ACC112 (cell line): ENCODE measurements around the gene BNIPL.

Experiments
- H2AFZ ChIP-seq: fragments of 200-600 bp; sonication (generic); one replicate; pipeline ENCODE4 v1.6.0; 2017; ENCODE audit warnings: antibody characterized with exemption, low read length; ENCODE audit not compliant: unreplicated experiment
- H3K27ac ChIP-seq: fragments of 200-600 bp; sonication (generic); 2 replicates; pipeline ENCODE4 v1.5.1; 2014; ENCODE audit warnings: low read depth, mild to moderate bottlenecking, antibody characterized with exemption, low read length, moderate library complexity
- H3K27me3 ChIP-seq: fragments of 200-600 bp; sonication (generic); 2 replicates; pipeline ENCODE4 v1.6.1; 2014; ENCODE audit warnings: mild to moderate bottlenecking, antibody characterized with exemption, low read length, moderate library complexity, mixed read lengths; ENCODE audit not compliant: insufficient read depth
- H3K36me3 ChIP-seq: fragments of 200-600 bp; sonication (generic); 2 replicates; pipeline ENCODE4 v1.6.1; 2016; ENCODE audit warnings: mild to moderate bottlenecking, antibody characterized with exemption, low read length, moderate library complexity, mixed read lengths; ENCODE audit not compliant: insufficient read depth
- H3K4me1 ChIP-seq: fragments of 200-600 bp; sonication (generic); one replicate; pipeline ENCODE4 v1.6.1; 2016; ENCODE audit warnings: low read length, mixed read lengths; ENCODE audit not compliant: insufficient read depth, unreplicated experiment, control insufficient read depth
- H3K4me3 ChIP-seq: fragments of 200-600 bp; sonication (generic); 2 replicates; pipeline ENCODE4 v1.5.1; 2014; ENCODE audit warnings: mild to moderate bottlenecking, low read depth, low read length
- H3K79me2 ChIP-seq: fragments of 200-600 bp; sonication (generic); one replicate; pipeline ENCODE4 v1.6.0; 2016; ENCODE audit warnings: low read length; ENCODE audit not compliant: control insufficient read depth, unreplicated experiment, insufficient read depth

Gene BNIPL

DNA sequence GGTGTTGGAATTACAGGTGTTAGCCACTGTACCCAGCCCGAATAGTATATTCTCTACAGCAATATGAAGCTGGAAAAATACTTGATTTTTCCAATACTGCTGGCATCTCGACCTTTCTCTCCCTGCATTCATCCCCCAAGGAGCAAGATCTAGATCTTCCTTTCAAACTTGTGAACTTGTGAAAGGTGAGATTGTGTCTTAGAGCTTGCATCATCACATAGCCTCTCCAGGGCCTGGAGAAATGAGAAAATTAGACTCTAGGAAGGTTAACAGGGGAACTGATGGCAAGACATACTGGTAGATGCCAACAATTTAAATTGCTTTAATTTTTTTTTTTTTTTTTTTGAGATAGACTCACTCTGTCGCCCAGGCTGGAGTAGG is 26.1 kb upstream of the BNIPL start:
- peaks cover 12% of the 10 kb centered on the region for H3K79me2 ChIP-seq
- H3K27ac ChIP-seq, result no peak overlapping the region
- no peaks in the 10 kb centered on the region for H3K36me3 ChIP-seq
- H3K27me3 ChIP-seq, result no peaks in the 10 kb centered on the region
- no peak overlapping the region for H3K4me3 ChIP-seq
- H3K4me1 ChIP-seq, result peaks cover 24% of the 10 kb centered on the region
- no peak overlapping the region for H2AFZ ChIP-seq

DNA sequence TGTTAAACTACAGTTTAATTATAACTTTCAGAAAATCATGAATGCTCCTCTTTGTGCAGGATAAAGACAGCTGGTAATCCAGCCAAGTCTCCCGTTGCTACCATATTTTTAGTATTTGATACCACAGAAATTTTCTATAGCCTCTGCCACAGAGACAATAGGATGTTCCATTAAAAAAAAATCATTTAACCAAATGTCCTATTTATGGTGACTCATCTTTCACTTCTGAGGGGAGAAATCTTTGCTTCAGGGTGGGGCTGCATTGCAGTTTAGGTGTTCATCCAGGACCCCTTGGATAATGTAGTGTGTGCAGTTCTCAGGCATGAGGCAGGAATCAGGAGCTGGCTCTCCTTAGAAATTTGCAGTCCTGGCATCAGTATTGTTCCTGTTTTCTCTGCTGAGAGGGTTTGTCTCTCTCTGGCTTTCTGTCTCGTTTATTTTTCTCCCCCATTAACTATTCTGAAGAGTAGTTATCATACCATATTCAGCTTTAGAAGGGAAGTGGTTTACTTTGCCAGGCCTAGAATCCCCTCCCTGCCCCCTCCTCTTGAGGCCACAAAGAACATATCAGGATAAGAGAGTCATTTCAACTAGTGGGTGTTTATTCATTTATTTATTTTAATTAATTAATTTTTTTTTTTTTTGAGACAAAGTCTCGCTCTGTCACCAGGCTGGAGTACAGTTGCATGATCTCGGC is 25.1 kb upstream of the BNIPL start:
- Histone ChIP-seq H3K27ac (no peak overlapping the region), H3K4me3 (no peak overlapping the region), H2AFZ (peak overlapping the region; percentile 21), H3K27me3 (no peaks in the 10 kb centered on the region), H3K79me2 (peaks cover 12% of the 10 kb centered on the region), H3K4me1 (peaks cover 24% of the 10 kb centered on the region), H3K36me3 (no peaks in the 10 kb centered on the region)

DNA sequence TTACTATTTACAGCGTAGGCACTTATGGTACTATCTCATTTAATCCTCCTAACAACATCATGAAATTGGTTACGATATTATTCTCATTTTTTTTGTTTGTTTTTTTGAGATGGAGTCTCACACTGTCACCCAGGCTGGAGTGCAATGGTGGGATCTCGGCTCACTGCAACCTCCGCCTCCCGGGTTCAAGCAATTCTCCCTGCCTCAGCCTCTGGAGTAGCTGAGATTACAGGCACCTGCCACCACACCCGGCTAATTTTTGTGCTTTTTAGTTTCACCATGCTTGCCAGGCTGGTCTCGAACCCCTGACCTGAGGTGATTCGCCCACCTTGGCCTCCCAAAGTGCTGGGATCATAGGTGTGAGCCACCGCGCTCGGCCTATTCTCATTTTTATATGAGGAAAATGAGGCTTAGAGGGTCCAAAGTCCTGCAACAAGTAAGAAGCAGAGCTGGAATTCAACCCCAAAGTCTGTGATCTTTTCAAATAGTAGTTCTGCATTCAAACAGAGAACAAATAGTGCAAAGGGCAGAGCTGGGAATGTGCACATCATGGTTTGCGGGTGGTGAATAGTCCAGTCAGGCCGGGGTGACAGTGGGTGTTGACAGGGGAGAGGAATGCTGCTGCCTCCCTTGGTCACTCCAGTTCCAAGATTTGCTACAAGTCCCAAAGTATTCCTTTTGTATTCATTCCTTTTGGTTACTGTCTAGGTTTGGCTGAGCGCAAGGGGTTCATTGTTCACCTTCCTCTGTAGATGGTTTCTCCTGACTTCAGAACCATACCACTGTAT is 23.5 kb upstream of the BNIPL start:
- Histone ChIP-seq H3K79me2 (peaks cover 12% of the 10 kb centered on the region), H3K27ac (no peak overlapping the region), H3K27me3 (no peaks in the 10 kb centered on the region), H3K36me3 (no peaks in the 10 kb centered on the region), H2AFZ (no peak overlapping the region), H3K4me1 (peaks cover 14% of the 10 kb centered on the region), H3K4me3 (no peak overlapping the region)

DNA sequence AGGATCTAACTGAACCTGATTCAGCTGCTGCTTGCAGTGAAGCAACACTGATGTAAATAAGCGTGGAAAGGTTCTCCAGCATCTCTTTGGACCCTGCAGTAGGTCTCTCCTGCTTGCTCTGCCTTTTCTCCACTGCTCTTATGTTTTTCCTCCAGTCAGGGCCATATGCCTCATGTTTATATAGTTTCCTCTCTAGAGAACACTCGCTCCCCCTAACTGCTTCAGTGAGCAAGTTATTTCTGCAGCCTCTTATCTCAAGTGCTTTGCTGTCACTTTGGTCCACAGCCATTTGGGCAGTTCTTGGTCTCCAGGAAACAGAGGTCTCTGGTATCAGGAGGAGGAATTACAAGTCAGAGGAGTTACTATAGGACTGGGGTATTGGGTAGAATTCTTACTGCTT is 22.9 kb upstream of the BNIPL start:
- Histone ChIP-seq H3K36me3 (no peaks in the 10 kb centered on the region), H3K4me1 (peaks cover 13% of the 10 kb centered on the region), H2AFZ (no peak overlapping the region), H3K27ac (no peak overlapping the region), H3K27me3 (no peaks in the 10 kb centered on the region), H3K79me2 (peaks cover 12% of the 10 kb centered on the region), H3K4me3 (no peak overlapping the region)

DNA sequence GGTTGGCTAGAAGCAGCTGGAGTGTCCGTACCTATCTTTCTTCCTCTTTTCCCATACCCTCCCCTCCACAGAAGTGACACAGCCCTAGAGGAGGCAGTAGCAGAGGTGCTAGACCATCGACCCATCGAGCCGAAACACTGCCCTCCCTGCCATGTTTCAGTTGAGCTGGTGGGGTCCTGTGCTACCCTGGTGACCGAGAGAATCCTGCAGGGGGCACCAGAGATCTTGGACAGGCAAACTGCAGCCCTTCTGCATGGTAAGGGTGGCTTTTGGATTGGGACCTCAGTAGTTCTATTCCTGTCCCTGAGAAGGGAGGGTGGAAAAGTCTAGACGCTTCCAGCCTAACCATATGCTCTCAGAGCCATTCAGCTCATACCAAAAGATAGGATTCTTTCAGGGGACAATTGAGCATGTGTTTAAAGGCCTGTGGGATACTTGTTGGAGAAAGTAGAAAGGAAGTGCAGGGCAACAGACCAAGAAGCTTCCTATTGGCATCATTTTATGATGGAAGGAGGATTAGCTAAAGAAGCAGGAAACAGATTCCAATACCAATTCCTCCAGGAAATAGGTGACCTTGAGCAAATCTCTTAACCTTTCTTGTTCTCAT is 11.7 kb upstream of the BNIPL start:
- Histone ChIP-seq H3K4me3 (no peak overlapping the region), H3K79me2 (no peaks in the 10 kb centered on the region), H2AFZ (no peak overlapping the region), H3K4me1 (no peaks in the 10 kb centered on the region), H3K27ac (no peak overlapping the region), H3K36me3 (no peaks in the 10 kb centered on the region), H3K27me3 (no peaks in the 10 kb centered on the region)

DNA sequence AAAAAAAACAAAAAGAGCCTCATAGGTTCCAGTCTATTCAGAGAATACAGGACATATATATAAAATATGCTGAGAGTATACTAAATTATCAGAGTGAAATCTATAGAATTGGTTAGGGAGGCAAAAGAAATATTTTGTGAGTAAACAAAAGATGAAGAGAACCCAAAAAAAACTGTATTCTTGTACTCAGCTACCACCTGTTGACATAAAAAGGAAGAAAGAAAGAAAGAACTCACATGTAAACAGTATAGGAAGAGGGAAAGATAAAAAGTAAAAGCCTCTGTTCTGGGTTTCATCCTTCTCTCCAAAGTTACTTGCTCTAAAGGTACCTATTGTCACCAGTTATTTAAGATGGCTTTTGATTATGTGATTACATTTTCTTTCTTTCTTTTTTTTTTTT is 9.9 kb upstream of the BNIPL start:
- Histone ChIP-seq H3K4me1 (no peaks in the 10 kb centered on the region), H3K27me3 (no peaks in the 10 kb centered on the region), H3K36me3 (no peaks in the 10 kb centered on the region), H2AFZ (no peak overlapping the region), H3K79me2 (no peaks in the 10 kb centered on the region), H3K27ac (no peak overlapping the region), H3K4me3 (no peak overlapping the region)

DNA sequence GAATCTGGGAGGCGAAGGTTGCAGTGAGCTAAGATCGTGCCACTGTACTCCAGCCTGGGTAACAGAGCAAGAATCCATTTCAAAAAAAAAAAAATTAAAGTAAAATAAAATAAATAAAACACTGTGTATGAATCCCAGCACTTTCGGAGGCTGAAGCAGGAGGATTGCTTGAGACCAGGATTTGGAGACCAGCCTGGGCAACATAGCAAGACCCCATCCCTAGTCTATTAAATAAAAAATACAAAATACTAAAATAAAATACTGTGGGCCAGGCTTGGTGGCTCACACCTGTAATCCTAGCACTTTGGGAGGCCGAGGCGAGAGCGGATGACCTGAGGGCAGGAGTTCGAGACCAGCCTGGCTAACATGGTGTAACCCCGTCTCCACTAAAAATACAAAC is 4.2 kb upstream of the BNIPL start:
- Histone ChIP-seq H3K27ac (no peak overlapping the region), H3K4me1 (no peaks in the 10 kb centered on the region), H3K4me3 (no peak overlapping the region), H3K27me3 (no peaks in the 10 kb centered on the region), H2AFZ (no peak overlapping the region), H3K36me3 (no peaks in the 10 kb centered on the region), H3K79me2 (no peaks in the 10 kb centered on the region)

DNA sequence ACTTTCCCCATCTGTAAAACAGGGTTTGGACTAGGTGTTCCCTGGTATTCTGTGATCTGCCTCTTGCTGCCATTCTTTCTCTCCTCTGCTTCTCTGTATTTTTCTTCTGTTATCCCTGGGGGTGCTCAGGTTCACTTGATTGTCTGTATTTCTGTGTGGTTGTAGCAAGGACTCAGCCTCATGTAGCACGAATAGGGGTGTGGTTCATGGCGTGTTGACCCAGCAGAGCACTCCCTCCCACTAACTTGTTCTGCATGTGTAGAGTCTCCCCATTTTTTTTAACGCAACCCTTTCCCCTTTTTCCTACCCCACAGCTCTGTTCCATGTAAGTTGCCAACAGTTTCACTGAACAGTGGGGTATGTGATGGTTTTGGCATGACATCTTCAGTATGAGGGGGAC is 1.2 kb upstream of the BNIPL start:
- Histone ChIP-seq H3K27me3 (no peaks in the 10 kb centered on the region), H3K27ac (no peak overlapping the region)

DNA sequence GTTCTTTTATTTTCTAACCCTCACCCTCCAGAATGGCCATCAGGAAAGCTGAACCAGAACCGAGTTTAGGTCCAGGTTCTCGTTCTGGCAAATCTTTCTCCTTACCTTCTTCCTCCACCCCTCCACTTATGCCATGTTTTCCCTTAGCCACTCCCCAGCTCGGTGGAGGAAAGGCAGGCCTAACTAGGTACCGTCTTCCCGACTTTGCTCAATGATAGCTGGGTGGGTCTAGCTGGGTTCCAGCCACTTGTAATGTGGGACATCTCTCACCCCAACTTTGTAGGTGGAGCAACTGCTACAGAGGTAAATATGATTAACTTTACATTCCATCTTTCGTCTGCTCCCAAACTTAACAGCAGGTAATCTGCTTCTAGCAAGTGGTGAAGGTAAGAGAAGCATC is 646 bp downstream of the BNIPL start:
- H3K4me3 ChIP-seq, result no peak overlapping the region
- H3K4me1 ChIP-seq, result no peaks in the 10 kb centered on the region
- no peak overlapping the region for H3K27ac ChIP-seq
- no peaks in the 10 kb centered on the region for H3K36me3 ChIP-seq
- H3K27me3 ChIP-seq, result no peaks in the 10 kb centered on the region
- H2AFZ ChIP-seq, result no peak overlapping the region
- H3K79me2 ChIP-seq, result no peaks in the 10 kb centered on the region

More for the DNA sequence above, 1.2 kb upstream of the BNIPL start:
- Histone ChIP-seq H3K79me2 (no peaks in the 10 kb centered on the region), H3K4me1 (no peaks in the 10 kb centered on the region), H3K36me3 (no peaks in the 10 kb centered on the region), H2AFZ (no peak overlapping the region), H3K4me3 (no peak overlapping the region)

DNA sequence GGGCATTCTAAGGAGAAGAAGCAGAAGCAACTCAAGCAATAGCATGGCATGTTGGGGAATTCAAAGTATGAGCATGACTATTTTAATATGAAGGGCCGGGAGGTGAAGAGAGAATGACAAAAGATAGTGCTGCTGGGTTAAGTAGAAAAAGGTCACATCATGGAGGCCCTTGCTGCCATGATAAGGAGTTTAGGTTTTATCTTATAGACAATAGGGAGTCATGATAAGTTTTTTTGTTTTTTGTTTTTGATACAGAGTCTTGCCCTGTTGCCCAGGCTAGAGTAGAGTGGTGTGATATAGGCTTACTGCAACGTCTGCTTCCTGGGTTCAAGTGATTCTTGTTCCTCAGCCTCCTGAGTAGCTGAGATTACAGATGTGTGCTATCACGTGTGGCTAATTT is 3.1 kb downstream of the BNIPL start:
- H3K36me3 ChIP-seq, result no peaks in the 10 kb centered on the region

DNA sequence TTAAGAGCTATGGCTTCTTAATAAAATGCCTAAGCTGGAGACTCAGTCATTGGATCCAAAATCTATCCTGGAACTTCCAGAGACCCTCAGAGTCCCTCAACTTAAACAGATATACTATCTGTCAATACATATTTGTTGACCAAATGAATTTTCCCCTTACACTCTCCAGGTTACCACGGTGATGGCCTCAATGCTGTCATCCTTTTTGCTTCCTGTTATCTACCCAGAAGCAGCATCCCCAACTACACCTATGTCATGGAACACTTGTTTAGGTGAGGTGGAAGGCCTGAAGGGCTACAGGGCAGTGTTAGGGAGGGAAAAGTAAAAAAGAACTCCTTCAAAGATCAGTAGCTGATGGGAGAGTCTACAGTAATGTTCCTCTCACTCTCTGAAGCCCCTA is 6.8 kb downstream of the BNIPL start:
- Histone ChIP-seq H2AFZ (no peak overlapping the region), H3K36me3 (no peaks in the 10 kb centered on the region), H3K27ac (no peak overlapping the region), H3K4me1 (peaks cover 5% of the 10 kb centered on the region), H3K27me3 (no peaks in the 10 kb centered on the region), H3K4me3 (no peak overlapping the region), H3K79me2 (no peaks in the 10 kb centered on the region)

More for the DNA sequence above, 3.1 kb downstream of the BNIPL start:
- Histone ChIP-seq H3K27ac (no peak overlapping the region), H3K27me3 (no peaks in the 10 kb centered on the region), H3K4me3 (no peak overlapping the region), H2AFZ (no peak overlapping the region), H3K4me1 (no peaks in the 10 kb centered on the region), H3K79me2 (no peaks in the 10 kb centered on the region)
